ENCODE measurements around the gene MPL. TPM values are rescaled to one million over a fixed set of nuclear protein-coding genes. Genes with fewer than 3 reads are reported as not detected.

The MPL gene
- total and polyA plus RNA-seq, 10 of the 15 experiments (the other 5 are each of a cell fraction or from before 2014, with no cell fraction given), result not detected

DNA sequence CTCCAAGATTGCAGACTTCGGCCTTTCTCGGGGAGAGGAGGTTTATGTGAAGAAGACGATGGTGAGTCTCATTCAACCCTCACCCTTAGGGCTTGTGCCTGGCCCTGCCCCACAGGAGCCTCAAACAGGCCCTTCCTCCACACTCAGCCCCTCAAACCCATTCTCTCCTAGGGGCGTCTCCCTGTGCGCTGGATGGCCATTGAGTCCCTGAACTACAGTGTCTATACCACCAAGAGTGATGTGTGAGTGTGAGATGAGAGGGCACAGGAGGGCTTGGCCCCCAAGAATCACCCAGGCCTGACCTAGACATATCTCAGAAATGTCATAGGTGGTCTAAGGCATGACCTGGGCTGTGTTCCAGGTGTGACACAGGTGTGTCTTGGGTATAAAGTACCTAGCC is 18.3 kb upstream of the MPL start:
- ChIA-PET POLR2A (no interaction called here), CTCF (no interaction called here)

More for the DNA sequence above, 18.3 kb upstream of the MPL start:
- H3K4me2 ChIP-seq (ENCODE audit: control insufficient read depth, insufficient read depth), result no peak overlapping the region
- H3K27me3 ChIP-seq (replicated peaks in 1 of 2; ENCODE audit: control insufficient read depth in 2 of 2, insufficient read depth in 2 of 2, low read length in 1 of 2), result no peaks in the 10 kb centered on the region
- ChIA-PET SMC1A (ENCODE audit: uncharacterized antibody, unreplicated experiment) (no interaction called here), RAD21 (ENCODE audit: unreplicated experiment) (no interaction called here)
- no peaks in the 10 kb centered on the region for H3K4me1 ChIP-seq (ENCODE audit: control insufficient read depth, insufficient read depth, low read length)
- BruUV-seq (replicated peaks), result no TSS peak
- H3K9me3 ChIP-seq (replicated peaks; ENCODE audit: control insufficient read depth, insufficient read depth, low read length), result no peaks in the 10 kb centered on the region; the same call in 2 of the 3 replicates
- H3K79me2 ChIP-seq (ENCODE audit: control insufficient read depth, insufficient read depth, low read length), result no peaks in the 10 kb centered on the region
- no peak overlapping the region for H3K9ac ChIP-seq (ENCODE audit: control insufficient read depth, insufficient read depth, low read length)
- intact Hi-C loops (cut with micrococcal nuclease; ENCODE audit: unreplicated experiment), result no loop called here
- DNase-seq (ENCODE audit: low read depth, low spot score), result no peak
- H2AFZ ChIP-seq (ENCODE audit: control insufficient read depth, low read depth, low read length), result no peak overlapping the region
- no peaks in the 10 kb centered on the region for H4K20me1 ChIP-seq (ENCODE audit: control insufficient read depth, insufficient read depth)
- no peaks in the 10 kb centered on the region for H3K36me3 ChIP-seq (ENCODE audit: control insufficient read depth in 2 of 2, insufficient read depth in 2 of 2, low read length in 1 of 2)
- in situ Hi-C loops (cut with MboI), result no loop called here
- WGBS (ENCODE audit: insufficient coverage, insufficient replicate concordance, low lambda C conversion rate, missing lambda C conversion rate), result 53% methylated on average over 5 of the region's 5 CpGs
- no peak for ATAC-seq
- FAIRE-seq, result no peak
- no peak overlapping the region for H3K4me3 ChIP-seq
- H3K27ac ChIP-seq (ENCODE audit: control insufficient read depth, insufficient read depth), result no peak overlapping the region
- no peak for TF ChIP-seq SREBF2 (IDR thresholded peaks at IDR 0.05; ENCODE audit: low read length)
- TF ChIP-seq BMI1 (IDR thresholded peaks at IDR 0.05; ENCODE audit: borderline replicate concordance), result no peak
- TF ChIP-seq, protein P1, sequence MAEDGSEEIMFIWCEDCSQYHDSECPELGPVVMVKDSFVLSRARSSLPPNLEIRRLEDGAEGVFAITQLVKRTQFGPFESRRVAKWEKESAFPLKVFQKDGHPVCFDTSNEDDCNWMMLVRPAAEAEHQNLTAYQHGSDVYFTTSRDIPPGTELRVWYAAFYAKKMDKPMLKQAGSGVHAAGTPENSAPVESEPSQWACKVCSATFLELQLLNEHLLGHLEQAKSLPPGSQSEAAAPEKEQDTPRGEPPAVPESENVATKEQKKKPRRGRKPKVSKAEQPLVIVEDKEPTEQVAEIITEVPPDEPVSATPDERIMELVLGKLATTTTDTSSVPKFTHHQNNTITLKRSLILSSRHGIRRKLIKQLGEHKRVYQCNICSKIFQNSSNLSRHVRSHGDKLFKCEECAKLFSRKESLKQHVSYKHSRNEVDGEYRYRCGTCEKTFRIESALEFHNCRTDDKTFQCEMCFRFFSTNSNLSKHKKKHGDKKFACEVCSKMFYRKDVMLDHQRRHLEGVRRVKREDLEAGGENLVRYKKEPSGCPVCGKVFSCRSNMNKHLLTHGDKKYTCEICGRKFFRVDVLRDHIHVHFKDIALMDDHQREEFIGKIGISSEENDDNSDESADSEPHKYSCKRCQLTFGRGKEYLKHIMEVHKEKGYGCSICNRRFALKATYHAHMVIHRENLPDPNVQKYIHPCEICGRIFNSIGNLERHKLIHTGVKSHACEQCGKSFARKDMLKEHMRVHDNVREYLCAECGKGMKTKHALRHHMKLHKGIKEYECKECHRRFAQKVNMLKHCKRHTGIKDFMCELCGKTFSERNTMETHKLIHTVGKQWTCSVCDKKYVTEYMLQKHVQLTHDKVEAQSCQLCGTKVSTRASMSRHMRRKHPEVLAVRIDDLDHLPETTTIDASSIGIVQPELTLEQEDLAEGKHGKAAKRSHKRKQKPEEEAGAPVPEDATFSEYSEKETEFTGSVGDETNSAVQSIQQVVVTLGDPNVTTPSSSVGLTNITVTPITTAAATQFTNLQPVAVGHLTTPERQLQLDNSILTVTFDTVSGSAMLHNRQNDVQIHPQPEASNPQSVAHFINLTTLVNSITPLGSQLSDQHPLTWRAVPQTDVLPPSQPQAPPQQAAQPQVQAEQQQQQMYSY (CRISPR knock-in tag; IDR thresholded peaks at IDR 0.05), result no peak
- TF ChIP-seq LARP7 (IDR thresholded peaks at IDR 0.05), result no peak
- TF ChIP-seq ZNF274 (IDR thresholded peaks at IDR 0.05; ENCODE audit: insufficient read depth, insufficient read length), result no peak
- TF ChIP-seq MYB (IDR thresholded peaks at IDR 0.05; ENCODE audit: borderline replicate concordance, low read depth, low read length), result no peak
- TF ChIP-seq, protein P2, sequence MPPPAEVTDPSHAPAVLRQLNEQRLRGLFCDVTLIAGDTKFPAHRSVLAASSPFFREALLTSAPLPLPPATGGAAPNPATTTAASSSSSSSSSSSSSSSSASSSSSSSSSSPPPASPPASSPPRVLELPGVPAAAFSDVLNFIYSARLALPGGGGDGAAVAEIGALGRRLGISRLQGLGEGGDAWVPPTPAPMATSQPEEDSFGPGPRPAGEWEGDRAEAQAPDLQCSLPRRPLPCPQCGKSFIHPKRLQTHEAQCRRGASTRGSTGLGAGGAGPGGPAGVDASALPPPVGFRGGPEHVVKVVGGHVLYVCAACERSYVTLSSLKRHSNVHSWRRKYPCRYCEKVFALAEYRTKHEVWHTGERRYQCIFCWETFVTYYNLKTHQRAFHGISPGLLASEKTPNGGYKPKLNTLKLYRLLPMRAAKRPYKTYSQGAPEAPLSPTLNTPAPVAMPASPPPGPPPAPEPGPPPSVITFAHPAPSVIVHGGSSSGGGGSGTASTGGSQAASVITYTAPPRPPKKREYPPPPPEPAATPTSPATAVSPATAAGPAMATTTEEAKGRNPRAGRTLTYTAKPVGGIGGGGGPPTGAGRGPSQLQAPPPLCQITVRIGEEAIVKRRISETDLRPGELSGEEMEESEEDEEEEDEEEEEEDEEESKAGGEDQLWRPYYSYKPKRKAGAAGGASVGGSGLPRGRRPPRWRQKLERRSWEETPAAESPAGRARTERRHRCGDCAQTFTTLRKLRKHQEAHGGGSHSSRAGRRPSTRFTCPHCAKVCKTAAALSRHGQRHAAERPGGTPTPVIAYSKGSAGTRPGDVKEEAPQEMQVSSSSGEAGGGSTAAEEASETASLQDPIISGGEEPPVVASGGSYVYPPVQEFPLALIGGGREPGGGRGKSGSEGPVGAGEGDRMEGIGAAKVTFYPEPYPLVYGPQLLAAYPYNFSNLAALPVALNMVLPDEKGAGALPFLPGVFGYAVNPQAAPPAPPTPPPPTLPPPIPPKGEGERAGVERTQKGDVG (CRISPR knock-in tag; IDR thresholded peaks at IDR 0.05), result no peak
- TF ChIP-seq SIX5 (IDR thresholded peaks at IDR 0.05; ENCODE audit: low read depth, low read length, severe bottlenecking), result no peak
- TF ChIP-seq ZNF384 (IDR thresholded peaks at IDR 0.05; ENCODE audit: borderline replicate concordance, low read depth, low read length), result no peak

All from GM12878 (cell line).